SU-DHL-6 (cell line): Measurements from ENCODE around the gene GBA2.

Experiments
- CTCF ChIP-seq: fragments of 200-600 bp; sonication (generic); IDR thresholded peaks from one replicate; pipeline ENCODE4 v1.5.1; 2017; ENCODE audit warnings: antibody characterized with exemption, mild to moderate bottlenecking, low read length, moderate library complexity; ENCODE audit not compliant: insufficient read depth, poor library complexity, severe bottlenecking
- EZH2phosphoT487 ChIP-seq: fragments of 200-600 bp; sonication (generic), shearing (Covaris generic); conservative IDR thresholded peaks from 2 replicates; pipeline ENCODE4 v1.6.1; 2018; ENCODE audit warnings: mild to moderate bottlenecking, antibody characterized with exemption, low read length, moderate library complexity, mixed read lengths

- TF ChIP-seq CTCF (no peak), EZH2phosphoT487 (no peak)
Measured at GRCh38 chr9:35691334-35691650, 57.7 kb downstream of the GBA2 start.
